ENCODE measurements around the gene CDH18. TPM values are rescaled to one million over a fixed set of nuclear protein-coding genes. Genes with fewer than 3 reads are reported as not detected.

The CDH18 gene
- polyA plus RNA-seq, 1 donor from 2014 or later, result 5.6 TPM

- no peaks in the 10 kb centered on the region for H3K36me3 ChIP-seq (ENCODE audit: insufficient read depth, low read length)
- no peak overlapping the region for H3K4me2 ChIP-seq (ENCODE audit: low read length)
- no peak overlapping the region for H3K27ac ChIP-seq (ENCODE audit: low read length)
Observed at GRCh38 chr5:19690978-19691377, 297.0 kb downstream of the CDH18 start.

DNA sequence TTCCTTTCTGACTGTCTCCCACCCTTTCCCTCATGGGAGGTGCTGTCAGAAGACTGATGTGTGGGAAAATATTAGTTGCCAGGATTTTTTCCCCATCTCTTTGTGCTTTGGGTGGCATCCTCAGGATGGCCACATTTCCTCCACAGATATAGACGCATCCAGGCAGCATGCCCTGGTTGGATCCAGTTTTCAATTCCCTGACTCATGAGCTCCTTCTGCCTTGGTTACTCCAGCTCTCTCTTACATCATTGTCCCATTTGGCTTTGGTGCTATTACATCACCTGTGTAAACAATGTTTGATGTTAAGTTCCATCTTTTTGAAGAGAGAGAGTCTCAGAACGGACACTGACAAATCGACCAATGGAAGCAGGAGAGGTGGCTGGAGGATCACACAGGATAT, 302.5 kb downstream of the CDH18 start:
- Histone ChIP-seq H3K9ac (ENCODE audit: low read length) (no peak overlapping the region), H3K27me3 (ENCODE audit: insufficient read depth, low read depth, low read length) (no peaks in the 10 kb centered on the region), H3K79me2 (replicated peaks; ENCODE audit: insufficient read depth, low read length) (no peaks in the 10 kb centered on the region), H3K36me3 (ENCODE audit: insufficient read depth, low read length) (no peaks in the 10 kb centered on the region), H3K9me2 (ENCODE audit: insufficient read depth, low read length) (no peaks in the 10 kb centered on the region), H3K4me2 (ENCODE audit: low read length) (no peak overlapping the region), H4K20me1 (ENCODE audit: insufficient read depth) (no peaks in the 10 kb centered on the region), H3K4me3 (ENCODE audit: low read length) (no peak overlapping the region), H3K27ac (ENCODE audit: low read length) (no peak overlapping the region), H2AFZ (ENCODE audit: low read depth, low read length) (no peak overlapping the region), H3F3A (ENCODE audit: insufficient read depth, low read length, poor library complexity, severe bottlenecking) (no peaks in the 10 kb centered on the region), H3K9me3 (ENCODE audit: low read length) (no peaks in the 10 kb centered on the region)
- no peak for TF ChIP-seq TAF1 (IDR thresholded peaks at IDR 0.05; ENCODE audit: low read depth)
- no peak for TF ChIP-seq MXI1 (conservative IDR thresholded peaks at IDR 0.05; ENCODE audit: poor library complexity, severe bottlenecking)
- TF ChIP-seq EZH2 (IDR thresholded peaks at IDR 0.05; ENCODE audit: borderline replicate concordance, insufficient read depth, low read length, poor library complexity, severe bottlenecking), result no peak
- TF ChIP-seq SMC3 (conservative IDR thresholded peaks at IDR 0.05; ENCODE audit: poor library complexity), result no peak
- TF ChIP-seq, protein P1, sequence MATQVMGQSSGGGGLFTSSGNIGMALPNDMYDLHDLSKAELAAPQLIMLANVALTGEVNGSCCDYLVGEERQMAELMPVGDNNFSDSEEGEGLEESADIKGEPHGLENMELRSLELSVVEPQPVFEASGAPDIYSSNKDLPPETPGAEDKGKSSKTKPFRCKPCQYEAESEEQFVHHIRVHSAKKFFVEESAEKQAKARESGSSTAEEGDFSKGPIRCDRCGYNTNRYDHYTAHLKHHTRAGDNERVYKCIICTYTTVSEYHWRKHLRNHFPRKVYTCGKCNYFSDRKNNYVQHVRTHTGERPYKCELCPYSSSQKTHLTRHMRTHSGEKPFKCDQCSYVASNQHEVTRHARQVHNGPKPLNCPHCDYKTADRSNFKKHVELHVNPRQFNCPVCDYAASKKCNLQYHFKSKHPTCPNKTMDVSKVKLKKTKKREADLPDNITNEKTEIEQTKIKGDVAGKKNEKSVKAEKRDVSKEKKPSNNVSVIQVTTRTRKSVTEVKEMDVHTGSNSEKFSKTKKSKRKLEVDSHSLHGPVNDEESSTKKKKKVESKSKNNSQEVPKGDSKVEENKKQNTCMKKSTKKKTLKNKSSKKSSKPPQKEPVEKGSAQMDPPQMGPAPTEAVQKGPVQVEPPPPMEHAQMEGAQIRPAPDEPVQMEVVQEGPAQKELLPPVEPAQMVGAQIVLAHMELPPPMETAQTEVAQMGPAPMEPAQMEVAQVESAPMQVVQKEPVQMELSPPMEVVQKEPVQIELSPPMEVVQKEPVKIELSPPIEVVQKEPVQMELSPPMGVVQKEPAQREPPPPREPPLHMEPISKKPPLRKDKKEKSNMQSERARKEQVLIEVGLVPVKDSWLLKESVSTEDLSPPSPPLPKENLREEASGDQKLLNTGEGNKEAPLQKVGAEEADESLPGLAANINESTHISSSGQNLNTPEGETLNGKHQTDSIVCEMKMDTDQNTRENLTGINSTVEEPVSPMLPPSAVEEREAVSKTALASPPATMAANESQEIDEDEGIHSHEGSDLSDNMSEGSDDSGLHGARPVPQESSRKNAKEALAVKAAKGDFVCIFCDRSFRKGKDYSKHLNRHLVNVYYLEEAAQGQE (IDR thresholded peaks at IDR 0.05; ENCODE audit: borderline replicate concordance), result no peak
- TF ChIP-seq POLR2AphosphoS5 (IDR thresholded peaks at IDR 0.05), result no peak
- TF ChIP-seq CTCF (IDR thresholded peaks at IDR 0.05; ENCODE audit: poor library complexity, severe bottlenecking), result no peak
- no peak for TF ChIP-seq EP300 (conservative IDR thresholded peaks at IDR 0.05; ENCODE audit: poor library complexity, severe bottlenecking)
- TF ChIP-seq RAD21 (conservative IDR thresholded peaks at IDR 0.05), result no peak

More at GRCh38 chr5:19690978-19691377, 297.0 kb downstream of the CDH18 start:
- Histone ChIP-seq H3K79me2 (replicated peaks; ENCODE audit: insufficient read depth, low read length) (no peaks in the 10 kb centered on the region), H3K27me3 (ENCODE audit: insufficient read depth, low read depth, low read length) (no peaks in the 10 kb centered on the region), H3K9me2 (ENCODE audit: insufficient read depth, low read length) (no peaks in the 10 kb centered on the region), H3K9ac (ENCODE audit: low read length) (no peak overlapping the region), H4K20me1 (ENCODE audit: insufficient read depth) (no peaks in the 10 kb centered on the region), H3K9me3 (ENCODE audit: low read length) (no peaks in the 10 kb centered on the region), H3K4me3 (ENCODE audit: low read length) (no peak overlapping the region), H3F3A (ENCODE audit: insufficient read depth, low read length, poor library complexity, severe bottlenecking) (no peaks in the 10 kb centered on the region), H2AFZ (ENCODE audit: low read depth, low read length) (no peak overlapping the region)
- TF ChIP-seq SMC3 (conservative IDR thresholded peaks at IDR 0.05; ENCODE audit: poor library complexity) (no peak), EZH2 (IDR thresholded peaks at IDR 0.05; ENCODE audit: borderline replicate concordance, insufficient read depth, low read length, poor library complexity, severe bottlenecking) (no peak), MXI1 (conservative IDR thresholded peaks at IDR 0.05; ENCODE audit: poor library complexity, severe bottlenecking) (no peak), EP300 (conservative IDR thresholded peaks at IDR 0.05; ENCODE audit: poor library complexity, severe bottlenecking) (no peak), RAD21 (conservative IDR thresholded peaks at IDR 0.05) (no peak), POLR2AphosphoS5 (IDR thresholded peaks at IDR 0.05) (no peak), CTCF (IDR thresholded peaks at IDR 0.05; ENCODE audit: poor library complexity, severe bottlenecking) (no peak), TAF1 (IDR thresholded peaks at IDR 0.05; ENCODE audit: low read depth) (no peak)
- TF ChIP-seq, protein P1 (IDR thresholded peaks at IDR 0.05; ENCODE audit: borderline replicate concordance), result no peak

Data from neural cell (in vitro differentiated cells).